ENCODE measurements around the gene ZNF335. TPM values are rescaled to one million over a fixed set of nuclear protein-coding genes. Genes with fewer than 3 reads are reported as not detected.
A peak's percentile ranks its signal among the peaks of the same experiment; 100 is the strongest.
"Not testable (repeated sequence)": the region's sequence is repeated elsewhere in the genome, so short reads cannot be mapped to it uniquely, and the experiment has no call there.

The ZNF335 gene
- total RNA-seq, 1 donor from 2014 or later: 19.1 TPM

DNA sequence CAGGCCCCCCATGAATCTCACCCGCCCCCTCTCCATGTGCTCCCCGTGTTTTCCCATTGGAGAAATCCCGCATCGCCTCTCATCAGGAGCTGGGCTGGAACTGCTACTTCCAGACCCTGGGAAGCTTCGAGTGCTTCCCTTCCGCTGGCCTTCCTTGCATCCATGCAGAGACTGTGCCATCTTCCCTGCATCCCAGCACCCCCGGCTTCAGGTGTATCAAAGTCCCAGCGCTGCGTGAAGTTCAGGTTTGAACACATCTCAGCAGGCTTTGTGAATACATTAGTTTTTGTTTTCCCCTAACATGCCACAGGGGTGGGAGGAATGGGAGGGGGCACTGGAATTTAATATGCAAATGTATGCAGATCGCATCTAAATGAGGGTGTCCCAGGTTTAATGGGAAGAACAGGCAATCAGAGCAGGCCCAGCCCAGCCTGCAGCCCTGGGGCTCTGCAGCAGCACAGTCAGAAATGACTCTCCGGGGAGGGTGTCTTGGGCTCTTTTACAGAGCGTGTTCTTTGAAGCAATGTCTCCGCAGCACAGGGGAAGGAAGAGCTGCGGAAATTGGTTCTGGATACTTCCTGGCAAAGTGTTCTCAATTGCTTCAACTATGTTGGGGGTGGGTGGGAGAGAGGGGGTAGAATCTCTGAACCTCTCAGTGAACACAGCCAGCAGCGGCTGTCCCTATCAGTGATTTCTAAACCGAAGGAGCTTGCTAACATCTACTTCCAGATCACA is 28.4 kb upstream of the ZNF335 start:
- no peak overlapping the region for H3K4me3 ChIP-seq
- peaks cover 1% of the 10 kb centered on the region for H3K4me1 ChIP-seq
- TF ChIP-seq CTCF (IDR thresholded peaks at IDR 0.05): no peak
- no peak overlapping the region for H3K27ac ChIP-seq
- H3K27me3 ChIP-seq: peaks cover 23% of the 10 kb centered on the region
- ATAC-seq (no peak), DNase-seq (no peak)
- no peaks in the 10 kb centered on the region for H3K9me3 ChIP-seq
- no peaks in the 10 kb centered on the region for H3K36me3 ChIP-seq
- intact Hi-C loops (cut with DNase I): no loop called here

DNA sequence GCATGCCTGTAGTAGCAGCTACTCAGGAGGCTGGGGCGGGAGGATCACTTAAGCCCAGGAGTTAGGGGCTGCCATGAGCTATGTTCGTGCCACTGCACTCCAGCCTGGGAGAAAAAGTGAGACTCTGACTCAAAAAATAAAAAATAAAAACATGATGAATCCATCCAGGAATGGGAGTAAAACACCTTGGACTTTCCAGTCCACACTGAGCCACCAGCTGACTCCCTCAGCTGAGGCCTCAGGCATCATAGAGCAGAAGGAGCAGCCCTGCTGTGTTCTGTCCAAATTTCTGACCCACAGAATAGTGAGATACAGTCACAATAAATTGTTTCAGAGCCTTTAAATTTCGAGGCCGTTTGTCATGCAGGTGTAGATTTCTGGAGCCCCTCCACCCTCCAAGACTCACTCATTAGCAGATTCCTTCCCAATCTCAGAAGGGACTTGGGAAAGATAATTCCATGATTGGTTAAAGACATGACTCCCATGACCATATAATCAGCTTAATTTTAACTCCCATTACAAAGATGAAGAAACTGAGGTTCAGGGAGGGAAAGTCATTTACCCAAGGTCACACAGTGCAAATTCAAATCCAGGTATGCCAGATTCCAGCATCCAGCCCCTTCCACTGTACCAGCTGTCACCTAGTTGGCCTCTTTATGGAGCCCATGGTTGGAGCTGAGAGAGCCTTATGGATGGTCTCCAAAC is 27.7 kb upstream of the ZNF335 start:
- no peaks in the 10 kb centered on the region for H3K9me3 ChIP-seq
- TF ChIP-seq CTCF (IDR thresholded peaks at IDR 0.05): no peak
- intact Hi-C loops (cut with DNase I): no loop called here
- H3K4me1 ChIP-seq: no peaks in the 10 kb centered on the region
- peaks cover 23% of the 10 kb centered on the region for H3K27me3 ChIP-seq
- DNase-seq (no peak), ATAC-seq (no peak)
- no peak overlapping the region for H3K4me3 ChIP-seq
- no peak overlapping the region for H3K27ac ChIP-seq
- no peaks in the 10 kb centered on the region for H3K36me3 ChIP-seq

GRCh38 chr20:45998761-45999160 is 26.8 kb upstream of the ZNF335 start:
- Histone ChIP-seq H3K27ac (no peak overlapping the region), H3K9me3 (no peaks in the 10 kb centered on the region), H3K4me1 (no peaks in the 10 kb centered on the region), H3K4me3 (no peak overlapping the region), H3K27me3 (peaks cover 23% of the 10 kb centered on the region), H3K36me3 (no peaks in the 10 kb centered on the region)
- DNase-seq (no peak), ATAC-seq (peak; percentile 81)
- intact Hi-C loops (cut with DNase I): no loop called here
- TF ChIP-seq CTCF (IDR thresholded peaks at IDR 0.05): no peak

DNA sequence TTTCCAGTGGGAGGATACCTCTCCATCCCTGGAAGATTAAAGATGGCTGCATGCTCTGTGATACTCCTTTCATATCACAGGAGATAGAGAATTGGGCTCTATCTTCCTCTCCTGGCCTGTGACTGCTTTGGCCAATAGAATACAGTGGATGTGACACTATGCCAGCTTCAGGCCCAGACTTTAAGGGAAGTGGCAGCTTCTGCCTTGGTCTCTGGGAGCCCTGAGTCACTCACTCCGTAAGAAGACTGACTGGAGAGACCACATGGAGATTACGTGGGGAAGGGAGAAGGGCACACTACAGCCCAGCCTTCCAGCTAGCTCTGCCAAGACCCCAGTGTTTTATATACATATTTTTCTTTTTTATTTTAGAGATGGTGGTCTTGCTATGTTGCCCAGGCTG is 26.3 kb upstream of the ZNF335 start:
- DNase-seq: no peak
- Histone ChIP-seq H3K4me1 (no peaks in the 10 kb centered on the region), H3K27ac (no peak overlapping the region), H3K36me3 (no peaks in the 10 kb centered on the region), H3K4me3 (no peak overlapping the region), H3K27me3 (peaks cover 23% of the 10 kb centered on the region), H3K9me3 (no peaks in the 10 kb centered on the region)
- peak; percentile 85 for ATAC-seq
- intact Hi-C loops (cut with DNase I): no loop called here
- TF ChIP-seq CTCF (IDR thresholded peaks at IDR 0.05): no peak

DNA sequence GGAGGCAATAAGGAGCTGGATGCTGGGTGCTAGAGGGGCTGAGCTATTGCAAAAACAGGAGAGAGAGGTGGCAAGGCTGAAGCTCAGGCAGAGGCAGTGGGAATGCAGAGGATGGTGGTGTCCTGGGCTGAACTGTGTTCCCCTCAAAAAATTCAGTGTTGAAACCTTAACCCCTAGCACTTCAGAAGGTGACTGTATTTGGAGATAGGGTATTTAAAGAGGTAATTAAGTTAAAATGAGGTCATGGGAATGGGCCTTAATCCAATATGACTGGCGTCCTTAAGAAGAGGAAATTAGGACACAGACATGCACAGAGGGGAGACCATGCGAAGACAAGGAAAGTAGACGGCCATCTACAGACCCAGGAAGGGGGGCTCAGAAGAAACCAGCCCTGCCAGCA is 25.2 kb upstream of the ZNF335 start:
- intact Hi-C loops (cut with DNase I): no loop called here
- H3K4me1 ChIP-seq: no peaks in the 10 kb centered on the region
- ATAC-seq (no peak), DNase-seq (no peak)
- TF ChIP-seq CTCF (IDR thresholded peaks at IDR 0.05): no peak
- H3K4me3 ChIP-seq: no peak overlapping the region
- H3K36me3 ChIP-seq: no peaks in the 10 kb centered on the region
- H3K27ac ChIP-seq: no peak overlapping the region
- no peaks in the 10 kb centered on the region for H3K9me3 ChIP-seq
- peaks cover 23% of the 10 kb centered on the region for H3K27me3 ChIP-seq

DNA sequence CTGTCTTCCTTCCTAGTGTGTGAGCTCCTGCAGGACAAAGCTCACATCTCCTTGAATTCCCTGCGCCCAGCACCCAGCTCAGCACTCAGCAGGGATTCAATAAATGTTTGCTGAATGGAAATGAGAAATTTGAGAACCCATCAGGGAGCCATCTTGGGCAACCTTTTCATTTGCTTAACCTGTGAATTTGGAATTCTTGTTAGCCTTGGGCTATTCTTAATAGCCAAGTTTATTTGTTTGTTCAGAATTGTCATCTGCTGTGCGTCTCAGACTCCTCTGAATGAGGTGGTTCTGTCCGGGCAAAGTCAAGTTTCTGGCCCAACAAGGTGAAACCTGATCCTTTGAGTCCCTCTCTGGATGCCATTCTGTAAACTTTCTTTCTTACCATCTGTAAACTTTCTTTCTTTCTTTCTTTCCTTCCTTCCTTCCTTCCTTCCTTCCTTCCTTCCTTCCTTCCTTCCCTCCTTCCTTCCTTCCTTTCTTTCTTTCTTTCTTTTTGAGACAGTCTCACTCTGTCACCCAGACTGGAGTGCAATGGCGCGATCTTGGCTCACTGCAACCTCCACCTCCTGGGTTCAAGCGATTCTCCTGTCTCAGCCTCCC is 23.6 kb upstream of the ZNF335 start:
- DNase-seq: not testable (repeated sequence)

More for the DNA sequence above, 23.6 kb upstream of the ZNF335 start:
- H3K27ac ChIP-seq; H3K36me3 ChIP-seq; intact Hi-C loops (cut with DNase I); H3K9me3 ChIP-seq; H3K4me1 ChIP-seq; H3K4me3 ChIP-seq; ATAC-seq: not testable (repeated sequence)
- H3K27me3 ChIP-seq: peaks cover 30% of the 10 kb centered on the region

Measured in upper lobe of right lung (tissue), 1 donor.